HCT116 (cell line): ENCODE measurements around the gene ARMC10. TPM values are rescaled to one million over a fixed set of nuclear protein-coding genes. Genes with fewer than 3 reads are reported as not detected.

Experiments
- ATAC-seq: fragments of 200-7000 bp; cut with Tn5 transposase; 2 replicates; pipeline ENCODE4 v1.9.1; 2020; ENCODE audit warnings: mild to moderate bottlenecking, moderate library complexity
- BruUV-seq: library from RNA; stranded (reverse); fragments of 400-500 nt; replicated peaks from 2 replicates; lab custom pipeline; 2021; lab: Mats Ljungman, UMichigan
- CTCF ChIA-PET: fragments of 300-600 bp; sonication (Branson Sonifier 250); formaldehyde crosslinking; loops from one replicate; lab custom pipeline; 2021; ENCODE audit warnings: antibody characterized with exemption; lab: Charles Lee
- POLR2A ChIA-PET: fragments of 300-600, 350-600 bp; sonication (Branson Sonifier 250); formaldehyde crosslinking; loops from one replicate; lab custom pipeline; 2021; ENCODE audit warnings: antibody characterized with exemption; lab: Charles Lee
- RAD21 ChIA-PET, 2 experiments: fragments of 300-600 bp; sonication (Branson Sonifier 250); formaldehyde crosslinking; loops; one replicate each; lab custom pipeline; 2023; ENCODE audit warnings: low total read pairs in 2 of 2; ENCODE audit not compliant: uncharacterized antibody in 2 of 2, unreplicated experiment in 2 of 2, low non-redundant PET in 1 of 2; lab: Charles Lee
- DNase-seq: peaks from one replicate; pipeline ENCODE4 v3.0.0-alpha.2; 2010; ENCODE audit warnings: low read depth, low spot score
- H2AFZ ChIP-seq: fragments of 200-600 bp; shearing (Covaris generic), sonication (generic); 2 replicates; pipeline ENCODE4 v1.6.1; 2017; ENCODE audit warnings: low read depth, mixed run types, mixed read lengths, antibody characterized with exemption, low read length; ENCODE audit not compliant: poor library complexity, severe bottlenecking
- H3K27ac ChIP-seq: 2 replicates; pipeline ENCODE4 v1.5.1; 2012; ENCODE audit warnings: low read depth, low read length
- H3K27me3 ChIP-seq: fragments of 200-600 bp; sonication (generic); 2 replicates; pipeline ENCODE4 v1.6.1; 2016; ENCODE audit warnings: mixed run types, low read length, mixed read lengths; ENCODE audit not compliant: insufficient read depth
- H3K36me3 ChIP-seq, 2 experiments: fragments of 200-500 bp in 1 of 2; fragments of 200-600 bp in 1 of 2; sonication (Bioruptor generic) in 1 of 2; sonication (generic) in 1 of 2; 2 replicates each; pipeline versions ENCODE4 v1.5.1 to v1.6.1; 2014 to 2016; ENCODE audit warnings: low read length in 2 of 2, inconsistent platforms in 1 of 2, mixed read lengths in 1 of 2, mixed run types in 1 of 2; ENCODE audit not compliant: insufficient read depth in 2 of 2, control insufficient read depth in 1 of 2
- H3K4me1 ChIP-seq, 2 experiments: fragments of 200-600 bp in 1 of 2; sonication (generic) in 1 of 2; 2 replicates each; pipeline versions ENCODE4 v1.5.1 to v1.6.1; 2012 to 2017; ENCODE audit warnings: low read length in 2 of 2, inconsistent platforms in 1 of 2, mild to moderate bottlenecking in 1 of 2, mixed read lengths in 1 of 2, mixed run types in 1 of 2, moderate library complexity in 1 of 2; ENCODE audit not compliant: insufficient read depth in 2 of 2, control insufficient read depth in 1 of 2
- H3K4me2 ChIP-seq: fragments of 200-600 bp; sonication (generic); 2 replicates; pipeline ENCODE4 v1.6.1; 2017; ENCODE audit warnings: mixed run types, low read length, mixed read lengths
- H3K4me3 ChIP-seq, 2 experiments: fragments of 200-600 bp in 1 of 2; sonication (generic) in 1 of 2; replicated peaks in 1 of 2; 2 replicates each; pipeline ENCODE4 v1.5.1; 2011 to 2016; ENCODE audit warnings: low read length in 2 of 2, control low read depth in 1 of 2, low read depth in 1 of 2, mild to moderate bottlenecking in 1 of 2, mixed read lengths in 1 of 2, mixed run types in 1 of 2
- H3K79me2 ChIP-seq: fragments of 200-600 bp; sonication (generic); 2 replicates; pipeline ENCODE4 v1.6.1; 2017; ENCODE audit warnings: mild to moderate bottlenecking, mixed run types, low read length, moderate library complexity, mixed read lengths; ENCODE audit not compliant: insufficient read depth
- H3K9ac ChIP-seq: fragments of 200-600 bp; sonication (generic); 2 replicates; pipeline ENCODE4 v1.6.1; 2016; ENCODE audit warnings: low read length, mixed read lengths
- H3K9me2 ChIP-seq: fragments of 200-600 bp; sonication (generic), shearing (Covaris generic); 2 replicates; pipeline ENCODE4 v1.6.1; 2017; ENCODE audit warnings: mixed run types, mild to moderate bottlenecking, moderate library complexity; ENCODE audit not compliant: insufficient read depth
- H3K9me3 ChIP-seq, 2 experiments: fragments of 200-500 bp in 1 of 2; fragments of 200-600 bp in 1 of 2; sonication (Bioruptor generic) in 1 of 2; sonication (generic) in 1 of 2; 2 replicates each; pipeline ENCODE4 v1.6.1; 2014 to 2017; ENCODE audit warnings: low read length in 2 of 2, mixed read lengths in 2 of 2, inconsistent platforms in 1 of 2, low read depth in 1 of 2, mild to moderate bottlenecking in 1 of 2, mixed run types in 1 of 2, moderate library complexity in 1 of 2; ENCODE audit not compliant: control insufficient read depth in 1 of 2, insufficient read depth in 1 of 2
- H4K20me1 ChIP-seq: fragments of 200-600 bp; sonication (generic), shearing (Covaris generic); 2 replicates; pipeline ENCODE4 v1.6.1; 2017; ENCODE audit warnings: mixed run types, mild to moderate bottlenecking, moderate library complexity; ENCODE audit not compliant: insufficient read depth
- CBX3 ChIP-seq: IDR thresholded peaks from 2 replicates; pipeline ENCODE4 v1.6.1; 2012; ENCODE audit warnings: low read depth
- CEBPB ChIP-seq: IDR thresholded peaks from 2 replicates; pipeline ENCODE4 v1.6.1; 2012; ENCODE audit warnings: low read depth
- EGR1 ChIP-seq: IDR thresholded peaks from 2 replicates; pipeline ENCODE4 v1.6.1; 2012; ENCODE audit warnings: low read depth
- EZH2 ChIP-seq: fragments of 200-600 bp; sonication (generic); IDR thresholded peaks from 2 replicates; pipeline ENCODE4 v1.6.1; 2017; ENCODE audit warnings: antibody characterized with exemption, mixed run types
- FOSL1 ChIP-seq: IDR thresholded peaks from 2 replicates; pipeline ENCODE4 v1.6.1; 2012; ENCODE audit warnings: low read depth
- JUND ChIP-seq: IDR thresholded peaks from 2 replicates; pipeline ENCODE4 v1.6.1; 2012
- POLR2AphosphoS5 ChIP-seq: IDR thresholded peaks from 2 replicates; pipeline ENCODE4 v1.6.1; 2011; ENCODE audit warnings: mild to moderate bottlenecking, low read depth, low read length, moderate library complexity
- RAD21 ChIP-seq: IDR thresholded peaks from 2 replicates; pipeline ENCODE4 v1.6.1; 2012; ENCODE audit warnings: low read depth, mild to moderate bottlenecking
- SRF ChIP-seq: IDR thresholded peaks from 2 replicates; pipeline ENCODE4 v1.6.1; 2012; ENCODE audit warnings: low read depth
- TCF7L2 ChIP-seq: IDR thresholded peaks from 2 replicates; pipeline ENCODE4 v1.7.0; 2011; ENCODE audit warnings: borderline replicate concordance, inconsistent platforms; ENCODE audit not compliant: insufficient read depth, insufficient read length; ENCODE audit errors: extremely low read depth
- ZFX ChIP-seq: fragments of 450-650 bp; IDR thresholded peaks from 2 replicates; pipeline ENCODE4 v1.6.1; 2017
- ZNF274 ChIP-seq: fragments of 200-500 bp; sonication (Bioruptor generic); IDR thresholded peaks from 2 replicates; pipeline ENCODE4 v1.6.1; 2014; ENCODE audit warnings: mild to moderate bottlenecking, low read depth, low read length, inconsistent platforms
- intact Hi-C: fragments of 100-400 bp; cut with micrococcal nuclease; formaldehyde crosslinking; loops from 2 replicates; pipeline ENCODE4 v1.10.0; 2022
- total RNA-seq: library from RNA; stranded (reverse); gene quantifications from one replicate; pipeline ENCODE4 v1.2.1, GENCODE V29; 2021; ENCODE audit not compliant: unreplicated experiment
- TF ChIP-seq, protein P1 (sequence below): IDR thresholded peaks from 2 replicates; pipeline ENCODE4 v1.6.1; 2012
- TF ChIP-seq, protein P2 (sequence below): IDR thresholded peaks from 2 replicates; pipeline ENCODE4 v1.6.1; 2012
- TF ChIP-seq, protein P3 (sequence below): IDR thresholded peaks from 2 replicates; pipeline ENCODE4 v1.6.1; 2011; ENCODE audit warnings: mild to moderate bottlenecking, low read length, moderate library complexity; ENCODE audit not compliant: insufficient replicate concordance; ENCODE audit errors: extremely low read depth
- TF ChIP-seq, protein P4 (sequence below): IDR thresholded peaks from 2 replicates; pipeline ENCODE4 v1.6.1; 2012; ENCODE audit warnings: low read depth

Gene ARMC10
- total RNA-seq, 1 experiment from 2014 or later: 53.3 TPM

DNA sequence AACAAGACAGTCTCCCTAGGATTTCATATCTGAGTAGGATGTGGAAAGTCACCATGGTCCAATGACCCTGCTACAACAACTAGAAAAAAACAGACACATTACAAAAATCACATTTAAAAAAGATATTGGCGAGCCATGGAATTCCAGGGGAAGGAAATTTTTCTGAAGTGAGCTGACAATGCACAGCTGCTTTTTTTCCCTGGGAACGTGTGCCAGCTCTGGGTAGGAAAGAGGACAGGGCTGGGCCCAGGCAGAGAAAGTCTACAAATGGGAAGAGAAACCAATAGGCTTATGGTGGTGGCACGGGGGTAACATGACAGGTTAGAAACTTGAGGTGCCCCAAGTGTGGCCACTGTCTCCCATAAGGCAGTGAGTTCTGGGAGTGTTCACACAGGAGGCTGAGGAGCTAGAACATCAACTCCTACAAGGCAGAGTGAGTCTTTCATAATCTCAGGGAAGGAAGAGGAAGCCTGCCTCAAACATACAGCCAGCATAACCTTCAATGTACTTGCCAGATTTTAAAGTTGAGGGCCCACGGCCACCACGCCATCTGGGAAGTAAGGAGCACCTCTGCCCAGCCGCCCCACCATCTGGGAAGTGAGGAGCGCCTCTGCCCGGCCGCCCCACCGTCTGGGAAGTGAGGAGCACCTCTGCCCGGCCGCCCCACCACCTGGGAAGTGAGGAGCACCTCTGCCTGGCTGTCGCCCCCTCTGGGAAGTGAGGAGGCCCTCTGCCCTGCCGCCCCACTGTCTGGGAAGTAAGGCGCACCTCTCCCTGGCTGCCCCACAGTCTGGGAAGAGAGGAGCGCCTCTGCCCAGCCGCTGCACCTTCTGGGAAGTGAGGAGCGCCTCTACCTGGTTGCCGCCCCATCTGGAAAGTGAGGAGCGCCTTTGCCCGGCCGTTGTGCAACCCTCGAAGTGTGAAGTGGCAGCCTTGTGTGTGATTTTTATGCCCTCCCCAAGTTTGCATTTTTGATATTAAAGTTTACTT, 6.2 kb upstream of the ARMC10 start:
- no peak for ATAC-seq
- Histone ChIP-seq H3K27me3 (no peaks in the 10 kb centered on the region), H3K79me2 (no peaks in the 10 kb centered on the region), H4K20me1 (no peaks in the 10 kb centered on the region), H3K4me3 (no peak overlapping the region), H2AFZ (no peak overlapping the region), H3K27ac (no peak overlapping the region), H3K36me3 (no peaks in the 10 kb centered on the region), H3K9me2 (no peaks in the 10 kb centered on the region), H3K9ac (no peak overlapping the region), H3K4me1 (peaks cover 0 to 5% of the 10 kb centered on the region in 2 experiments; a peak in 3 of 4 replicates), H3K4me2 (no peak overlapping the region), H3K9me3 (no peaks in the 10 kb centered on the region)
- CTCF ChIA-PET: no interaction called here
- POLR2A ChIA-PET: no interaction called here
- TF ChIP-seq FOSL1 (no peak), JUND (no peak), CBX3 (no peak), RAD21 (no peak), EGR1 (no peak), ZNF274 (no peak), ZFX (no peak), TCF7L2 (no peak), EZH2 (no peak), POLR2AphosphoS5 (no peak), SRF (no peak), CEBPB (no peak)
- TF ChIP-seq, protein P1, sequence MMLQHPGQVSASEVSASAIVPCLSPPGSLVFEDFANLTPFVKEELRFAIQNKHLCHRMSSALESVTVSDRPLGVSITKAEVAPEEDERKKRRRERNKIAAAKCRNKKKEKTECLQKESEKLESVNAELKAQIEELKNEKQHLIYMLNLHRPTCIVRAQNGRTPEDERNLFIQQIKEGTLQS: no peak
- TF ChIP-seq, protein P2, sequence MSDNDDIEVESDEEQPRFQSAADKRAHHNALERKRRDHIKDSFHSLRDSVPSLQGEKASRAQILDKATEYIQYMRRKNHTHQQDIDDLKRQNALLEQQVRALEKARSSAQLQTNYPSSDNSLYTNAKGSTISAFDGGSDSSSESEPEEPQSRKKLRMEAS: no peak
- TF ChIP-seq, protein P3, sequence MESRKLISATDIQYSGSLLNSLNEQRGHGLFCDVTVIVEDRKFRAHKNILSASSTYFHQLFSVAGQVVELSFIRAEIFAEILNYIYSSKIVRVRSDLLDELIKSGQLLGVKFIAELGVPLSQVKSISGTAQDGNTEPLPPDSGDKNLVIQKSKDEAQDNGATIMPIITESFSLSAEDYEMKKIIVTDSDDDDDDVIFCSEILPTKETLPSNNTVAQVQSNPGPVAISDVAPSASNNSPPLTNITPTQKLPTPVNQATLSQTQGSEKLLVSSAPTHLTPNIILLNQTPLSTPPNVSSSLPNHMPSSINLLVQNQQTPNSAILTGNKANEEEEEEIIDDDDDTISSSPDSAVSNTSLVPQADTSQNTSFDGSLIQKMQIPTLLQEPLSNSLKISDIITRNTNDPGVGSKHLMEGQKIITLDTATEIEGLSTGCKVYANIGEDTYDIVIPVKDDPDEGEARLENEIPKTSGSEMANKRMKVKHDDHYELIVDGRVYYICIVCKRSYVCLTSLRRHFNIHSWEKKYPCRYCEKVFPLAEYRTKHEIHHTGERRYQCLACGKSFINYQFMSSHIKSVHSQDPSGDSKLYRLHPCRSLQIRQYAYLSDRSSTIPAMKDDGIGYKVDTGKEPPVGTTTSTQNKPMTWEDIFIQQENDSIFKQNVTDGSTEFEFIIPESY: no peak
- TF ChIP-seq, protein P4, sequence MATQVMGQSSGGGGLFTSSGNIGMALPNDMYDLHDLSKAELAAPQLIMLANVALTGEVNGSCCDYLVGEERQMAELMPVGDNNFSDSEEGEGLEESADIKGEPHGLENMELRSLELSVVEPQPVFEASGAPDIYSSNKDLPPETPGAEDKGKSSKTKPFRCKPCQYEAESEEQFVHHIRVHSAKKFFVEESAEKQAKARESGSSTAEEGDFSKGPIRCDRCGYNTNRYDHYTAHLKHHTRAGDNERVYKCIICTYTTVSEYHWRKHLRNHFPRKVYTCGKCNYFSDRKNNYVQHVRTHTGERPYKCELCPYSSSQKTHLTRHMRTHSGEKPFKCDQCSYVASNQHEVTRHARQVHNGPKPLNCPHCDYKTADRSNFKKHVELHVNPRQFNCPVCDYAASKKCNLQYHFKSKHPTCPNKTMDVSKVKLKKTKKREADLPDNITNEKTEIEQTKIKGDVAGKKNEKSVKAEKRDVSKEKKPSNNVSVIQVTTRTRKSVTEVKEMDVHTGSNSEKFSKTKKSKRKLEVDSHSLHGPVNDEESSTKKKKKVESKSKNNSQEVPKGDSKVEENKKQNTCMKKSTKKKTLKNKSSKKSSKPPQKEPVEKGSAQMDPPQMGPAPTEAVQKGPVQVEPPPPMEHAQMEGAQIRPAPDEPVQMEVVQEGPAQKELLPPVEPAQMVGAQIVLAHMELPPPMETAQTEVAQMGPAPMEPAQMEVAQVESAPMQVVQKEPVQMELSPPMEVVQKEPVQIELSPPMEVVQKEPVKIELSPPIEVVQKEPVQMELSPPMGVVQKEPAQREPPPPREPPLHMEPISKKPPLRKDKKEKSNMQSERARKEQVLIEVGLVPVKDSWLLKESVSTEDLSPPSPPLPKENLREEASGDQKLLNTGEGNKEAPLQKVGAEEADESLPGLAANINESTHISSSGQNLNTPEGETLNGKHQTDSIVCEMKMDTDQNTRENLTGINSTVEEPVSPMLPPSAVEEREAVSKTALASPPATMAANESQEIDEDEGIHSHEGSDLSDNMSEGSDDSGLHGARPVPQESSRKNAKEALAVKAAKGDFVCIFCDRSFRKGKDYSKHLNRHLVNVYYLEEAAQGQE: no peak
- RAD21 ChIA-PET: no interaction called here
- no TSS peak for BruUV-seq
- intact Hi-C loops: no loop called here
- no peak for DNase-seq
